SIG-M5 (cell line): ENCODE results near the gene ATRNL1.
"Not testable (repeated sequence)": the region's sequence is repeated elsewhere in the genome, so short reads cannot be mapped to it uniquely, and the experiment has no call there.

Experiments used
- DNase-seq: peaks from one replicate; lab custom pipeline; 2025; lab: John Stamatoyannopoulos, UW

Gene ATRNL1

GRCh38 chr10:115624448-115624847 lies 531.3 kb downstream of the ATRNL1 start:
- DNase-seq, result no peak

GRCh38 chr10:115628616-115629015 lies 535.5 kb downstream of the ATRNL1 start:
- no peak for DNase-seq

GRCh38 chr10:115638246-115638645 lies 545.1 kb downstream of the ATRNL1 start:
- DNase-seq, result no peak

- no peak for DNase-seq
Observed at GRCh38 chr10:115649217-115649616, 556.1 kb downstream of the ATRNL1 start.

GRCh38 chr10:115653473-115653872 lies 560.3 kb downstream of the ATRNL1 start:
- no peak for DNase-seq

GRCh38 chr10:115654961-115655360 lies 561.8 kb downstream of the ATRNL1 start:
- no peak for DNase-seq

- no peak for DNase-seq
Observed at GRCh38 chr10:115657161-115657860, 564.1 kb downstream of the ATRNL1 start.

GRCh38 chr10:115659616-115660015 lies 566.5 kb downstream of the ATRNL1 start:
- DNase-seq, result no peak

GRCh38 chr10:115660391-115660790 lies 567.2 kb downstream of the ATRNL1 start:
- no peak for DNase-seq

GRCh38 chr10:115662422-115662821 lies 569.3 kb downstream of the ATRNL1 start:
- no peak for DNase-seq

- no peak for DNase-seq
Observed at GRCh38 chr10:115665549-115665948, 572.4 kb downstream of the ATRNL1 start.

GRCh38 chr10:115674496-115674895 lies 581.3 kb downstream of the ATRNL1 start:
- no peak for DNase-seq

- DNase-seq, result no peak
Observed at GRCh38 chr10:115696747-115697146, 603.6 kb downstream of the ATRNL1 start.

GRCh38 chr10:115706026-115706425 lies 612.9 kb downstream of the ATRNL1 start:
- DNase-seq, result no peak

- DNase-seq, result no peak
Observed at GRCh38 chr10:115706488-115707076, 613.4 kb downstream of the ATRNL1 start.

GRCh38 chr10:115710136-115710535 lies 617.0 kb downstream of the ATRNL1 start:
- no peak for DNase-seq

- DNase-seq, result no peak
Observed at GRCh38 chr10:115711306-115711705, 618.1 kb downstream of the ATRNL1 start.

GRCh38 chr10:115720121-115720520 lies 627.0 kb downstream of the ATRNL1 start:
- no peak for DNase-seq

GRCh38 chr10:115727129-115727528 lies 634.0 kb downstream of the ATRNL1 start:
- no peak for DNase-seq

- no peak for DNase-seq
Observed at GRCh38 chr10:115744089-115744488, 650.9 kb downstream of the ATRNL1 start.

GRCh38 chr10:115745943-115746342 lies 652.8 kb downstream of the ATRNL1 start:
- DNase-seq, result no peak

GRCh38 chr10:115747811-115748210 lies 654.6 kb downstream of the ATRNL1 start:
- DNase-seq, result no peak

GRCh38 chr10:115758488-115758887 lies 665.3 kb downstream of the ATRNL1 start:
- DNase-seq, result not testable (repeated sequence)

GRCh38 chr10:115760131-115760530 lies 667.0 kb downstream of the ATRNL1 start:
- no peak for DNase-seq
